ENCODE data around the gene COL5A2. TPM values are rescaled to one million over a fixed set of nuclear protein-coding genes. Genes with fewer than 3 reads are reported as not detected.

Gene COL5A2
- total RNA-seq, 2 donors from 2014 or later: 8.2 to 17.6 TPM

GRCh38 chr2:189161894-189162293 lies 17.7 kb downstream of the COL5A2 start:
- WGBS: 77% methylated on average over 3 of the region's 3 CpGs
- H3K4me3 ChIP-seq: no peak overlapping the region
- H3K9me3 ChIP-seq: no peaks in the 10 kb centered on the region
- no peaks in the 10 kb centered on the region for H3K4me1 ChIP-seq (replicated peaks)
- no peaks in the 10 kb centered on the region for H3K27me3 ChIP-seq (replicated peaks; ENCODE audit: insufficient read depth)
- H3K27ac ChIP-seq: no peak overlapping the region
- TF ChIP-seq, protein P1, sequence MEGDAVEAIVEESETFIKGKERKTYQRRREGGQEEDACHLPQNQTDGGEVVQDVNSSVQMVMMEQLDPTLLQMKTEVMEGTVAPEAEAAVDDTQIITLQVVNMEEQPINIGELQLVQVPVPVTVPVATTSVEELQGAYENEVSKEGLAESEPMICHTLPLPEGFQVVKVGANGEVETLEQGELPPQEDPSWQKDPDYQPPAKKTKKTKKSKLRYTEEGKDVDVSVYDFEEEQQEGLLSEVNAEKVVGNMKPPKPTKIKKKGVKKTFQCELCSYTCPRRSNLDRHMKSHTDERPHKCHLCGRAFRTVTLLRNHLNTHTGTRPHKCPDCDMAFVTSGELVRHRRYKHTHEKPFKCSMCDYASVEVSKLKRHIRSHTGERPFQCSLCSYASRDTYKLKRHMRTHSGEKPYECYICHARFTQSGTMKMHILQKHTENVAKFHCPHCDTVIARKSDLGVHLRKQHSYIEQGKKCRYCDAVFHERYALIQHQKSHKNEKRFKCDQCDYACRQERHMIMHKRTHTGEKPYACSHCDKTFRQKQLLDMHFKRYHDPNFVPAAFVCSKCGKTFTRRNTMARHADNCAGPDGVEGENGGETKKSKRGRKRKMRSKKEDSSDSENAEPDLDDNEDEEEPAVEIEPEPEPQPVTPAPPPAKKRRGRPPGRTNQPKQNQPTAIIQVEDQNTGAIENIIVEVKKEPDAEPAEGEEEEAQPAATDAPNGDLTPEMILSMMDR (IDR thresholded peaks at IDR 0.05): no peak
- TF ChIP-seq POLR2A (IDR thresholded peaks at IDR 0.05) (no peak), POLR2AphosphoS5 (IDR thresholded peaks at IDR 0.05) (no peak)
- no peaks in the 10 kb centered on the region for H3K36me3 ChIP-seq
- intact Hi-C loops (cut with DNase I): no loop called here
- DNase-seq (ENCODE audit: low spot score): no peak

DNA sequence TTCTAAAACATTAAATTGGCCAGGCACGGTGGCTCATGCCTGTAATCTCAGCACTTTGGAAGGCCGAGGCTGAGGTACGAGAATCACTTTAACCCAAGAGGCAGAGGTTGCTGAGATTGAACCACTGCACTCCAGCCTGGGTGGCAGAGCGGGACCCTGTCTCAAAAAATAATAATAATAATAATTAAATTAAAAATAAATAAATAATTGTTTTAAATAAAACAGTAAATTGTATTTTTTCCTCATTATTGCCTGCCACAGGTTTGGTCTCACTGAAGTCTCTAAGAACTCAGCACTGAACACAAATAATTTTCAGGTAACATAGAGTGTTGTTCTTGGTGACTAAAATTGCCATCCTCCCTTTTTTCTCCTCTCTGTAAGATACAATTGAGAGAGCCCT lies 19.8 kb downstream of the COL5A2 start:
- H3K27ac ChIP-seq: no peak overlapping the region
- no peak for TF ChIP-seq POLR2A (IDR thresholded peaks at IDR 0.05)
- TF ChIP-seq POLR2AphosphoS5 (IDR thresholded peaks at IDR 0.05): no peak
- TF ChIP-seq, protein P1 (IDR thresholded peaks at IDR 0.05): no peak
- H3K4me3 ChIP-seq: no peak overlapping the region
- no peaks in the 10 kb centered on the region for H3K36me3 ChIP-seq
- no peaks in the 10 kb centered on the region for H3K4me1 ChIP-seq (replicated peaks)
- no peaks in the 10 kb centered on the region for H3K9me3 ChIP-seq
- H3K27me3 ChIP-seq (replicated peaks; ENCODE audit: insufficient read depth): no peaks in the 10 kb centered on the region
- intact Hi-C loops (cut with DNase I): no loop called here
- no peak for DNase-seq (ENCODE audit: low spot score)
- 94% methylated on average over 4 of the region's 4 CpGs for WGBS

GRCh38 chr2:189159273-189159672 lies 20.3 kb downstream of the COL5A2 start:
- TF ChIP-seq, protein P1 (IDR thresholded peaks at IDR 0.05): no peak
- TF ChIP-seq POLR2AphosphoS5 (IDR thresholded peaks at IDR 0.05): no peak
- no peak for TF ChIP-seq POLR2A (IDR thresholded peaks at IDR 0.05)
- WGBS: 93% methylated on average over 2 of the region's 2 CpGs

GRCh38 chr2:189157939-189158338 lies 21.6 kb downstream of the COL5A2 start:
- no peaks in the 10 kb centered on the region for H3K27me3 ChIP-seq (replicated peaks; ENCODE audit: insufficient read depth)
- intact Hi-C loops (cut with DNase I): no loop called here
- no peaks in the 10 kb centered on the region for H3K9me3 ChIP-seq
- no peak overlapping the region for H3K27ac ChIP-seq
- no peak for DNase-seq (ENCODE audit: low spot score)
- H3K4me3 ChIP-seq: no peak overlapping the region
- H3K4me1 ChIP-seq (replicated peaks): no peaks in the 10 kb centered on the region
- no peaks in the 10 kb centered on the region for H3K36me3 ChIP-seq
- TF ChIP-seq POLR2AphosphoS5 (IDR thresholded peaks at IDR 0.05): no peak
- TF ChIP-seq, protein P1 (IDR thresholded peaks at IDR 0.05): no peak
- TF ChIP-seq POLR2A (IDR thresholded peaks at IDR 0.05): no peak
- WGBS: 94% methylated on average over 1 of the region's 1 CpG

More at GRCh38 chr2:189159273-189159672, 20.3 kb downstream of the COL5A2 start:
- Histone ChIP-seq H3K4me1 (replicated peaks) (no peaks in the 10 kb centered on the region), H3K36me3 (no peaks in the 10 kb centered on the region), H3K9me3 (no peaks in the 10 kb centered on the region), H3K27ac (no peak overlapping the region), H3K4me3 (no peak overlapping the region), H3K27me3 (replicated peaks; ENCODE audit: insufficient read depth) (no peaks in the 10 kb centered on the region)
- intact Hi-C loops (cut with DNase I): no loop called here
- DNase-seq (ENCODE audit: low spot score): no peak

DNA sequence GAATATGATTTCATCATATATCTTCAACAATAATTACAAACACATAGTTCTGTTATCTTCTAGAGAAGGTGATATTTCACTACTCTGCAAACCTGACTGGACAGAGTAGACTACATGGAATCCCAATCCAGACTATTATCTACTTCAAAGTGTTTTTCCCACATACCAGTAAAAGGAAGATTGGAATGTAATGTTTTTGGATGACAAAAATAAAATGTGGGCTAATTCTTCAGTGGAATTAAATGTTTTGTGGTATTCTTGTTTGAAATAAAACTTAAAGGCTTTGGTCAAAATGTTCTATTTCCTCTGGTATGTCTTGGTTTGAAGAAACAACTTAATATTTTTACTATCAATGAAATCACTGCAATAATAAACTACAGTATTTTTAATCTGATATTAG lies 22.1 kb downstream of the COL5A2 start:
- Histone ChIP-seq H3K27ac (no peak overlapping the region), H3K27me3 (replicated peaks; ENCODE audit: insufficient read depth) (no peaks in the 10 kb centered on the region), H3K36me3 (no peaks in the 10 kb centered on the region), H3K9me3 (no peaks in the 10 kb centered on the region), H3K4me3 (no peak overlapping the region), H3K4me1 (replicated peaks) (no peaks in the 10 kb centered on the region)
- intact Hi-C loops (cut with DNase I): no loop called here
- TF ChIP-seq POLR2AphosphoS5 (IDR thresholded peaks at IDR 0.05) (no peak), POLR2A (IDR thresholded peaks at IDR 0.05) (no peak)
- TF ChIP-seq, protein P1 (IDR thresholded peaks at IDR 0.05): no peak
- DNase-seq (ENCODE audit: low spot score): no peak
